Stimulated activated CD8-positive, alpha-beta memory T cell treated with anti-CD3 and anti-CD28 coated beads, Interleukin-15, amount 100 ng/mL, for 48 hours (primary cell): ENCODE measurements around the gene SMG5.
"Not testable (repeated sequence)": the region's sequence is repeated elsewhere in the genome, so short reads cannot be mapped to it uniquely, and the experiment has no call there.

Source experiments
- DNase-seq, 2 donors: peaks; one replicate each; pipeline ENCODE4 v3.0.0-alpha.2; 2020; ENCODE audit warnings: low read depth in 2 of 2

The SMG5 gene

GRCh38 chr1:156282479-156283222 lies at the start of gene SMG5:
Gene SMG5, minus strand, starts transcription at chr1:156282825. Its CDS starts 145 bp downstream, at chr1:156282680.
- DNase-seq, result peak; percentile 94 to 95

GRCh38 chr1:156323179-156323578 lies 40.6 kb upstream of the SMG5 start:
- DNase-seq, result not testable (repeated sequence)

GRCh38 chr1:156320560-156320959 lies 37.9 kb upstream of the SMG5 start:
- DNase-seq, result no peak

GRCh38 chr1:156319664-156320063 lies 37.0 kb upstream of the SMG5 start:
- DNase-seq, result no peak

- DNase-seq, result no peak
Observed at GRCh38 chr1:156316909-156317308, 34.3 kb upstream of the SMG5 start.

- no peak for DNase-seq
Observed at GRCh38 chr1:156310962-156311361, 28.3 kb upstream of the SMG5 start.

- no peak for DNase-seq
Observed at GRCh38 chr1:156308078-156308477, 25.5 kb upstream of the SMG5 start.

- no peak for DNase-seq
Observed at GRCh38 chr1:156305215-156305614, 22.6 kb upstream of the SMG5 start.

GRCh38 chr1:156303241-156303640 lies 20.6 kb upstream of the SMG5 start:
- no peak for DNase-seq

- DNase-seq, result no peak
Observed at GRCh38 chr1:156298852-156299357, 16.3 kb upstream of the SMG5 start, which contains the start of gene VHLL. Gene VHLL, minus strand, starts transcription at chr1:156299307. Its CDS starts 118 bp downstream, at chr1:156299189.

GRCh38 chr1:156295391-156295947 lies 12.8 kb upstream of the SMG5 start, which contains the start of gene GLMP:
Gene GLMP, minus strand, starts transcription at chr1:156295679. Its CDS starts 34 bp downstream, at chr1:156295645.
- peak; percentile 30 to 35 for DNase-seq

GRCh38 chr1:156293895-156294294 lies 11.3 kb upstream of the SMG5 start:
- DNase-seq, result no peak

GRCh38 chr1:156293098-156293434 lies 10.4 kb upstream of the SMG5 start:
- DNase-seq, result no peak

- DNase-seq, result peak in 1 of 2 donors; percentile 24
Observed at GRCh38 chr1:156291226-156292061, 8.8 kb upstream of the SMG5 start.

GRCh38 chr1:156289857-156290256 lies 7.2 kb upstream of the SMG5 start:
- no peak for DNase-seq

- DNase-seq, result no peak
Observed at GRCh38 chr1:156286061-156286460, 3.4 kb upstream of the SMG5 start.

- no peak for DNase-seq
Observed at GRCh38 chr1:156285437-156285836, 2.8 kb upstream of the SMG5 start.

GRCh38 chr1:156284757-156285156 lies 2.1 kb upstream of the SMG5 start:
- no peak for DNase-seq

GRCh38 chr1:156284112-156284511 lies 1.5 kb upstream of the SMG5 start, which contains the start of gene TMEM79:
Gene TMEM79, plus strand, starts transcription at chr1:156284325. Its CDS starts 902 bp downstream, at chr1:156285227.
- DNase-seq, result no peak

GRCh38 chr1:156283521-156283920 lies 896 bp upstream of the SMG5 start:
- no peak for DNase-seq

- no peak for DNase-seq
Observed at GRCh38 chr1:156281693-156282478, 739 bp downstream of the SMG5 start.
